K562 (cell line): ENCODE data around the gene LMNTD2. TPM values are rescaled to one million over a fixed set of nuclear protein-coding genes. Genes with fewer than 3 reads are reported as not detected.
A peak's percentile ranks its signal among the peaks of the same experiment; 100 is the strongest.

Experiments used
- ATAC-seq: fragments of 200-7000 bp; cut with Tn5 transposase; 3 replicates; pipeline ENCODE4 v1.9.1; 2020; ENCODE audit warnings: moderate library complexity
- BruUV-seq: library from RNA; stranded (reverse); fragments of 400-500 nt; replicated peaks from 2 replicates; lab custom pipeline; 2021; lab: Mats Ljungman, UMichigan
- CTCF ChIA-PET: fragments of 300-600 bp; formaldehyde crosslinking; extraction: SDS; loops from one replicate; lab custom pipeline; 2021; ENCODE audit warnings: low intra/inter-chr PET ratio; lab: Yijun Ruan, JAX
- POLR2A ChIA-PET: fragments of 300-600, 350-650 bp; sonication (Branson Sonifier 250); formaldehyde crosslinking; extraction: SDS; loops from one replicate; lab custom pipeline; 2021; ENCODE audit warnings: antibody characterized with exemption, inconsistent platforms; lab: Yijun Ruan, JAX
- DNase-seq, 4 experiments: peaks; one replicate each; pipeline versions ENCODE4 v3.0.0 to v3.0.0-alpha.2; 2011 to 2018; ENCODE audit warnings: low spot score in 3 of 4, mixed read lengths in 3 of 4; ENCODE audit errors: extremely low read depth in 1 of 4
- FAIRE-seq: peaks from 2 replicates; lab custom pipeline; 2011; peaks lifted over from hg19 to GRCh38; lab: Jason Lieb, UNC
- H2AFZ ChIP-seq: 2 replicates; pipeline ENCODE4 v1.6.0; 2011; ENCODE audit warnings: low read depth, low read length, control low read depth, inconsistent platforms
- H3K27ac ChIP-seq: fragments of 200-600 bp; 3 replicates; pipeline ENCODE4 v1.8.0; 2011; ENCODE audit warnings: low read depth, mild to moderate bottlenecking, control low read depth, inconsistent platforms, low read length, moderate library complexity, mixed read lengths; ENCODE audit errors: extremely low read depth
- H3K27me3 ChIP-seq, 2 experiments: fragments of 300-600 bp in 1 of 2; 2 replicates in 1 of 2; 3 replicates in 1 of 2; pipeline versions ENCODE4 v1.6.0 to v1.8.0; 2011; ENCODE audit warnings: inconsistent platforms in 2 of 2, low read length in 2 of 2, mild to moderate bottlenecking in 1 of 2, mixed read lengths in 1 of 2, moderate library complexity in 1 of 2; ENCODE audit not compliant: control insufficient read depth in 2 of 2, insufficient read depth in 2 of 2
- H3K36me3 ChIP-seq: fragments of 300-600 bp; 3 replicates; pipeline ENCODE4 v1.8.0; 2011; ENCODE audit warnings: mild to moderate bottlenecking, low read length, inconsistent platforms; ENCODE audit not compliant: control insufficient read depth, insufficient read depth
- H3K4me1 ChIP-seq, 2 experiments: fragments of 200-600 bp in 1 of 2; replicated peaks in 1 of 2; 2 replicates in 1 of 2; 3 replicates in 1 of 2; pipeline versions ENCODE4 v1.5.1 to v1.8.0; 2011; ENCODE audit warnings: inconsistent platforms in 2 of 2, low read length in 2 of 2, mild to moderate bottlenecking in 1 of 2, mixed read lengths in 1 of 2, moderate library complexity in 1 of 2; ENCODE audit not compliant: control insufficient read depth in 2 of 2, insufficient read depth in 2 of 2
- H3K4me2 ChIP-seq: 2 replicates; pipeline ENCODE4 v1.6.1; 2011; ENCODE audit warnings: low read length, control low read depth, inconsistent platforms, mixed read lengths; ENCODE audit not compliant: insufficient read depth
- H3K4me3 ChIP-seq: fragments of 200-600 bp; sonication (generic), shearing (Covaris generic); 2 replicates; pipeline ENCODE4 v1.5.1; 2016; ENCODE audit warnings: control low read depth, inconsistent platforms
- H3K79me2 ChIP-seq: fragments of 200-600 bp; 3 replicates; pipeline ENCODE4 v1.8.0; 2011; ENCODE audit warnings: low read length, inconsistent platforms; ENCODE audit not compliant: control insufficient read depth, insufficient read depth
- H3K9ac ChIP-seq, 2 experiments: 2 replicates each; pipeline versions ENCODE4 v1.6.0 to v1.6.1; 2011; ENCODE audit warnings: low read depth in 2 of 2, low read length in 2 of 2, control low read depth in 1 of 2, inconsistent platforms in 1 of 2, mild to moderate bottlenecking in 1 of 2, mixed read lengths in 1 of 2; ENCODE audit not compliant: insufficient read depth in 1 of 2
- H3K9me1 ChIP-seq: one replicate; pipeline ENCODE4 v1.6.0; 2011; ENCODE audit warnings: inconsistent platforms, mild to moderate bottlenecking, low read length, moderate library complexity; ENCODE audit not compliant: control insufficient read depth, insufficient read depth
- H3K9me3 ChIP-seq: replicated peaks from 2 replicates; pipeline ENCODE4 v1.5.1; 2011; ENCODE audit warnings: low read depth, low read length, inconsistent platforms; ENCODE audit not compliant: control insufficient read depth, insufficient read depth
- H4K20me1 ChIP-seq: replicated peaks from 2 replicates; pipeline ENCODE4 v1.6.1; 2011; ENCODE audit warnings: low read length, inconsistent platforms, mixed read lengths; ENCODE audit not compliant: control insufficient read depth, insufficient read depth
- BRD9 ChIP-seq: fragments of 450-650 bp; IDR thresholded peaks from 2 replicates; pipeline ENCODE4 v1.6.1; 2018; ENCODE audit warnings: low read depth; ENCODE audit not compliant: partially characterized antibody
- CBX3 ChIP-seq, 2 experiments: IDR thresholded peaks; 1 replicate in 1 of 2; 2 replicates in 1 of 2; pipeline ENCODE4 v1.6.1; 2012; ENCODE audit warnings: inconsistent platforms in 2 of 2, low read length in 2 of 2, borderline replicate concordance in 1 of 2, control low read depth in 1 of 2
- CREB3L1 ChIP-seq: fragments of 450-650 bp; IDR thresholded peaks from 2 replicates; pipeline ENCODE4 v1.6.1; 2014; ENCODE audit warnings: low read depth, mild to moderate bottlenecking, moderate library complexity, borderline replicate concordance
- CTCF ChIP-seq, 3 experiments: IDR thresholded peaks in 2 of 3; conservative IDR thresholded peaks in 1 of 3; 2 replicates each; pipeline ENCODE4 v1.5.1; 2011 to 2012; ENCODE audit warnings: low read length in 3 of 3, mild to moderate bottlenecking in 3 of 3, control low read depth in 2 of 3, improper control_type of control experiment in 1 of 3, inconsistent platforms in 1 of 3, low read depth in 1 of 3, mixed read lengths in 1 of 3, moderate library complexity in 1 of 3; ENCODE audit not compliant: insufficient read depth in 2 of 3
- ERF ChIP-seq: fragments of 450-650 bp; formaldehyde crosslinking; IDR thresholded peaks from 2 replicates; pipeline ENCODE4 v1.4.0; 2020; ENCODE audit warnings: mild to moderate bottlenecking, mixed read lengths
- HDAC6 ChIP-seq: IDR thresholded peaks from 2 replicates; pipeline ENCODE4 v1.6.1; 2012; ENCODE audit warnings: low read depth, mild to moderate bottlenecking, control low read depth, inconsistent platforms, low read length, moderate library complexity
- LCOR ChIP-seq: sonication (generic); formaldehyde crosslinking; IDR thresholded peaks from 2 replicates; pipeline ENCODE4 v1.8.0; 2022; ENCODE audit warnings: mild to moderate bottlenecking, missing genetic modification reagents
- RFX5 ChIP-seq: IDR thresholded peaks from 2 replicates; pipeline ENCODE4 v1.6.1; 2011; ENCODE audit warnings: low read depth, mild to moderate bottlenecking, improper control_type of control experiment, low read length
- SMARCB1 ChIP-seq: IDR thresholded peaks from 2 replicates; pipeline ENCODE4 v1.6.1; 2011; ENCODE audit warnings: improper control_type of control experiment, low read depth; ENCODE audit not compliant: insufficient read length
- SRSF1 ChIP-seq: fragments of 200-400 bp; formaldehyde crosslinking; IDR thresholded peaks from 2 replicates; pipeline ENCODE4 v1.6.1; 2017; ENCODE audit warnings: mild to moderate bottlenecking, low read depth, low read length, moderate library complexity
- XRCC5 ChIP-seq: fragments of 200-400 bp; formaldehyde crosslinking; IDR thresholded peaks from 2 replicates; pipeline ENCODE4 v1.6.1; 2017; ENCODE audit warnings: low read depth, mild to moderate bottlenecking, low read length
- ZHX1 ChIP-seq: fragments of 150-350 bp; conservative IDR thresholded peaks from 2 replicates; pipeline ENCODE4 v1.6.1; 2014; ENCODE audit warnings: low read length
- ZNF232 ChIP-seq: sonication (generic); formaldehyde crosslinking; IDR thresholded peaks from 2 replicates; pipeline ENCODE4 v1.8.0; 2022; ENCODE audit warnings: mild to moderate bottlenecking, missing genetic modification reagents
- WGBS: fragments of 100-300 bp; shearing (Covaris generic); methylation state at CpG from one replicate; pipeline ENCODE4 v1.1.6; 2016; ENCODE audit warnings: low coverage, mixed read lengths; ENCODE audit not compliant: insufficient coverage; ENCODE audit errors: missing lambda C conversion rate; 5-methylcytosine and 5-hydroxymethylcytosine counted together
- in situ Hi-C: fragments of 300-500 bp; cut with MboI; formaldehyde crosslinking; loops from 4 replicates; pipeline ENCODE4 v1.15.0; 2018; ENCODE audit warnings: inconsistent platforms, mixed read lengths
- intact Hi-C: fragments of 100-400 bp; cut with micrococcal nuclease; formaldehyde crosslinking; loops from 2 replicates; pipeline ENCODE4 v1.14.2; 2022
- polyA plus RNA-seq, 8 experiments: library from polyadenylated mRNA; depleted of rRNA in 4 of 8; stranded (reverse) in 5 of 8; unstranded in 3 of 8; fragments of >200 nt; fragmentation: Nextera tagmentation in 2 of 8; fragmentation: Illumina TruSeq in 1 of 8; extraction: Ambion mirVana in 2 of 8; extraction: Trizol in 1 of 8; gene quantifications; 2 replicates each; pipeline versions ENCODE4 v1.2.1 to v1.2.3, GENCODE V29; 2011 to 2014; ENCODE audit warnings: inconsistent platforms in 1 of 8, missing spikeins in 1 of 8
- total RNA-seq, 7 experiments: library from RNA; depleted of rRNA in 6 of 7; stranded (reverse); fragments of >200 nt in 6 of 7; fragmentation: Illumina TruSeq in 2 of 7; extraction: Trizol in 2 of 7; gene quantifications; 2 replicates each; pipeline versions ENCODE4 v1.2.1 to v1.2.3, GENCODE V29; 2011 to 2021; ENCODE audit warnings: low replicate concordance in 1 of 7

Gene LMNTD2
- total and polyA plus RNA-seq, 9 of the 15 experiments (the other 6 are each of a cell fraction or from before 2014, with no cell fraction given) = 0.48 to 4.2 (median 1.5) TPM; not detected in 3

- H3K79me2 ChIP-seq = no peaks in the 10 kb centered on the region
- H3K27me3 ChIP-seq = no peaks in the 10 kb centered on the region
- DNase-seq = no peak
- no peaks in the 10 kb centered on the region for H3K9me1 ChIP-seq
- intact Hi-C loops (no loop called here), in situ Hi-C loops (no loop called here)
- H3K9ac ChIP-seq = peak overlapping the region in 1 of 2 experiments; percentile 28; a peak in 1 of 4 replicates
- no peak for TF ChIP-seq ZNF232 (CRISPR knock-in tag)
- TF ChIP-seq CREB3L1 = no peak
- TF ChIP-seq HDAC6 = no peak
- no peak for TF ChIP-seq XRCC5
- no peak for TF ChIP-seq LCOR (CRISPR knock-in tag)
- no peak for TF ChIP-seq ZHX1
- no peak for TF ChIP-seq BRD9
- no peak for TF ChIP-seq CBX3 (IDR thresholded peaks at IDR 0.05; ENCODE audit: borderline replicate concordance in 1 of 2, low read length in 2 of 2)
- no peak for TF ChIP-seq ERF
- TF ChIP-seq SMARCB1 = no peak
- TF ChIP-seq RFX5 = no peak
- no peak for TF ChIP-seq CTCF (IDR thresholded peaks at IDR 0.05 in 2 of 3, conservative IDR thresholded peaks at IDR 0.05 in 1 of 3; ENCODE audit: insufficient read depth in 2 of 3, low read depth in 1 of 3, low read length in 3 of 3)
- TF ChIP-seq SRSF1 = no peak
- no peaks in the 10 kb centered on the region for H4K20me1 ChIP-seq
- CTCF ChIA-PET = no interaction called here
- no peak overlapping the region for H3K4me2 ChIP-seq
- POLR2A ChIA-PET = no interaction called here
- peaks cover 4% of the 10 kb centered on the region; the same call in 1 of the 3 replicates for H3K36me3 ChIP-seq
- H3K27ac ChIP-seq = no peak overlapping the region
- ATAC-seq = no peak
- no peak overlapping the region for H3K4me3 ChIP-seq
- BruUV-seq = no TSS peak
- no peak for FAIRE-seq
- 58% methylated on average over 17 of the region's 17 CpGs for WGBS
- H3K4me1 ChIP-seq = peaks cover 0 to 34% of the 10 kb centered on the region in 2 experiments; a peak in 2 of 5 replicates
- 0 out of 2 replicates have a peak, but pooled peaks cover 1% of the 10 kb centered on the region for H3K9me3 ChIP-seq
- no peak overlapping the region for H2AFZ ChIP-seq
Measured at GRCh38 chr11:526192-526591, 34.3 kb downstream of the LMNTD2 start.
